ENCODE measurements around the gene CCDC43.

DNA sequence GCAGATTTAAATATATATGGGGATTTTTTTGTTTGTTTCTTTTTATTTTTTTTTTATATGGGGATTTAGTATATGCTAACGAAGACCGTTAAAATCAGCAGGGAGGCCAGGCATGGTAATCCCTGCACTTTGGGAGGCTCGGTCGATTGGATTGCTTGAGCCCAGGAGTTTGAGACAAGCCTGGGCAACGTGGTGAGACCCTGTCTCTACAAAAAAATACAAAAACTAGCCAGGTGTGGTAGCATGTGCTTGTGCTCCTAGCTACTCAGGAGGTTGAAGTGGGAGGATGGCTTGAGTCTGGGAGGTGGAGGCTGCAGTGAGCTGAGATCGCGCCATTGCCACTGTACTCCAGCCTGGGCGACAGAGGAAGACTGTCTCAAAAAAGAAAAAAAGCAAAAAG, 55.6 kb downstream of the CCDC43 start:
- TF ChIP-seq, protein P1, sequence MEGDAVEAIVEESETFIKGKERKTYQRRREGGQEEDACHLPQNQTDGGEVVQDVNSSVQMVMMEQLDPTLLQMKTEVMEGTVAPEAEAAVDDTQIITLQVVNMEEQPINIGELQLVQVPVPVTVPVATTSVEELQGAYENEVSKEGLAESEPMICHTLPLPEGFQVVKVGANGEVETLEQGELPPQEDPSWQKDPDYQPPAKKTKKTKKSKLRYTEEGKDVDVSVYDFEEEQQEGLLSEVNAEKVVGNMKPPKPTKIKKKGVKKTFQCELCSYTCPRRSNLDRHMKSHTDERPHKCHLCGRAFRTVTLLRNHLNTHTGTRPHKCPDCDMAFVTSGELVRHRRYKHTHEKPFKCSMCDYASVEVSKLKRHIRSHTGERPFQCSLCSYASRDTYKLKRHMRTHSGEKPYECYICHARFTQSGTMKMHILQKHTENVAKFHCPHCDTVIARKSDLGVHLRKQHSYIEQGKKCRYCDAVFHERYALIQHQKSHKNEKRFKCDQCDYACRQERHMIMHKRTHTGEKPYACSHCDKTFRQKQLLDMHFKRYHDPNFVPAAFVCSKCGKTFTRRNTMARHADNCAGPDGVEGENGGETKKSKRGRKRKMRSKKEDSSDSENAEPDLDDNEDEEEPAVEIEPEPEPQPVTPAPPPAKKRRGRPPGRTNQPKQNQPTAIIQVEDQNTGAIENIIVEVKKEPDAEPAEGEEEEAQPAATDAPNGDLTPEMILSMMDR (conservative IDR thresholded peaks at IDR 0.05) = no peak
- no peak for TF ChIP-seq ZFX (IDR thresholded peaks at IDR 0.05)
